DOHH2 (cell line): ENCODE measurements around the gene MYPN.
A peak's percentile ranks its signal among the peaks of the same experiment; 100 is the strongest.

Source experiments
- H3F3A ChIP-seq: fragments of 200-600 bp; sonication (generic), shearing (Covaris generic); 2 replicates; pipeline ENCODE4 v1.6.0; 2016; ENCODE audit warnings: antibody characterized with exemption, mild to moderate bottlenecking; ENCODE audit not compliant: control insufficient read depth, insufficient read depth
- H3K27ac ChIP-seq: fragments of 200-600 bp; sonication (generic); 2 replicates; pipeline ENCODE4 v1.5.1; 2014; ENCODE audit warnings: low read depth, mild to moderate bottlenecking, low read length, moderate library complexity
- H3K27me3 ChIP-seq: fragments of 200-600 bp; sonication (generic); 2 replicates; pipeline ENCODE4 v1.6.1; 2014; ENCODE audit warnings: mild to moderate bottlenecking, low read length, mixed read lengths; ENCODE audit not compliant: control insufficient read depth
- H3K36me3 ChIP-seq: fragments of 200-600 bp; sonication (generic); 2 replicates; pipeline ENCODE4 v1.6.1; 2014; ENCODE audit warnings: mild to moderate bottlenecking, low read length, moderate library complexity, mixed read lengths; ENCODE audit not compliant: control insufficient read depth
- H3K4me1 ChIP-seq: fragments of 200-600 bp; sonication (generic); 2 replicates; pipeline ENCODE4 v1.6.1; 2014; ENCODE audit warnings: mild to moderate bottlenecking, low read length, mixed read lengths; ENCODE audit not compliant: control insufficient read depth
- H3K4me2 ChIP-seq: fragments of 200-600 bp; sonication (generic); 2 replicates; pipeline ENCODE4 v1.6.0; 2014; ENCODE audit warnings: mild to moderate bottlenecking, low read length, moderate library complexity
- H3K4me3 ChIP-seq: fragments of 200-600 bp; sonication (generic); 2 replicates; pipeline ENCODE4 v1.5.1; 2014; ENCODE audit warnings: mild to moderate bottlenecking, low read length, mixed read lengths
- H3K79me2 ChIP-seq: fragments of 200-600 bp; sonication (generic); 2 replicates; pipeline ENCODE4 v1.6.1; 2014; ENCODE audit warnings: mild to moderate bottlenecking, low read length, mixed read lengths; ENCODE audit not compliant: control insufficient read depth
- H3K9me2 ChIP-seq: fragments of 200-600 bp; sonication (generic); replicated peaks from 2 replicates; pipeline ENCODE4 v1.6.1; 2014; ENCODE audit warnings: mild to moderate bottlenecking, low read length, mixed read lengths; ENCODE audit not compliant: control insufficient read depth
- H3K9me3 ChIP-seq: fragments of 200-600 bp; sonication (generic); 2 replicates; pipeline ENCODE4 v1.6.1; 2014; ENCODE audit warnings: antibody characterized with exemption, low read length, mixed read lengths; ENCODE audit not compliant: control insufficient read depth, insufficient read depth
- H4K20me1 ChIP-seq: fragments of 200-600 bp; sonication (generic); 2 replicates; pipeline ENCODE4 v1.6.0; 2014; ENCODE audit warnings: low read depth, mild to moderate bottlenecking, antibody characterized with exemption, low read length, moderate library complexity; ENCODE audit not compliant: control insufficient read depth, insufficient read depth
- EZH2phosphoT487 ChIP-seq: fragments of 200-600 bp; sonication (generic); IDR thresholded peaks from 2 replicates; pipeline ENCODE4 v1.6.1; 2017; ENCODE audit warnings: borderline replicate concordance, mild to moderate bottlenecking, antibody characterized with exemption, low read length, moderate library complexity, mixed read lengths
- TF ChIP-seq, protein P1 (sequence below): fragments of 200-600 bp; sonication (generic); IDR thresholded peaks from one replicate; pipeline ENCODE4 v1.5.1; 2014; ENCODE audit warnings: antibody characterized with exemption, mild to moderate bottlenecking, low read depth, low read length; ENCODE audit not compliant: poor library complexity, severe bottlenecking

The MYPN gene

GRCh38 chr10:68223535-68224165 lies 114.4 kb downstream of the MYPN start:
- H3K4me3 ChIP-seq: no peak overlapping the region
- no peaks in the 10 kb centered on the region for H3K36me3 ChIP-seq
- TF ChIP-seq, protein P1, sequence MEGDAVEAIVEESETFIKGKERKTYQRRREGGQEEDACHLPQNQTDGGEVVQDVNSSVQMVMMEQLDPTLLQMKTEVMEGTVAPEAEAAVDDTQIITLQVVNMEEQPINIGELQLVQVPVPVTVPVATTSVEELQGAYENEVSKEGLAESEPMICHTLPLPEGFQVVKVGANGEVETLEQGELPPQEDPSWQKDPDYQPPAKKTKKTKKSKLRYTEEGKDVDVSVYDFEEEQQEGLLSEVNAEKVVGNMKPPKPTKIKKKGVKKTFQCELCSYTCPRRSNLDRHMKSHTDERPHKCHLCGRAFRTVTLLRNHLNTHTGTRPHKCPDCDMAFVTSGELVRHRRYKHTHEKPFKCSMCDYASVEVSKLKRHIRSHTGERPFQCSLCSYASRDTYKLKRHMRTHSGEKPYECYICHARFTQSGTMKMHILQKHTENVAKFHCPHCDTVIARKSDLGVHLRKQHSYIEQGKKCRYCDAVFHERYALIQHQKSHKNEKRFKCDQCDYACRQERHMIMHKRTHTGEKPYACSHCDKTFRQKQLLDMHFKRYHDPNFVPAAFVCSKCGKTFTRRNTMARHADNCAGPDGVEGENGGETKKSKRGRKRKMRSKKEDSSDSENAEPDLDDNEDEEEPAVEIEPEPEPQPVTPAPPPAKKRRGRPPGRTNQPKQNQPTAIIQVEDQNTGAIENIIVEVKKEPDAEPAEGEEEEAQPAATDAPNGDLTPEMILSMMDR: no peak
- TF ChIP-seq EZH2phosphoT487: no peak
- no peaks in the 10 kb centered on the region for H4K20me1 ChIP-seq
- no peaks in the 10 kb centered on the region for H3K27me3 ChIP-seq
- no peaks in the 10 kb centered on the region for H3F3A ChIP-seq
- no peaks in the 10 kb centered on the region for H3K9me3 ChIP-seq
- no peak overlapping the region for H3K27ac ChIP-seq
- no peak overlapping the region for H3K4me2 ChIP-seq
- H3K4me1 ChIP-seq: no peaks in the 10 kb centered on the region
- no peaks in the 10 kb centered on the region for H3K9me2 ChIP-seq
- H3K79me2 ChIP-seq: no peaks in the 10 kb centered on the region

DNA sequence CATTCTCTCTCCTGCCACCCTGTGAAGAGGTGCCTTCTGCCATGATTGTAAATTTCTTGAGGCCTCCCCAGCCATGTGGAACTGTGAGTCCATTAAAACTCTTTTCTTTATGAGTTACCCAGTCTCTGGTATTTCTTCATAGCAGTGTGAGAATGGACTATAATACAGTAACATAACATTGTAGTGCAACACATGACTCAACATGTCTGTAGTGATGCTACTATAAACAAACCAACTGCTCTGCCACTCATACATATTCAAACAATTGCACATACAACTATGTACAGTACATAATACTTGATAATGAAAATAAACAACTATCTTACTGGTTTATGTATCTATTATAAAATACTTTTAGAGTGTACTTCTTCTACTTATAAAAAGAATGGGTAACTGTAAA lies 115.5 kb downstream of the MYPN start:
- Histone ChIP-seq H3K9me3 (no peaks in the 10 kb centered on the region), H3K36me3 (no peaks in the 10 kb centered on the region), H3K4me3 (no peak overlapping the region), H3K27me3 (no peaks in the 10 kb centered on the region), H4K20me1 (no peaks in the 10 kb centered on the region), H3K9me2 (no peaks in the 10 kb centered on the region), H3F3A (no peaks in the 10 kb centered on the region), H3K4me1 (peaks cover 5% of the 10 kb centered on the region), H3K79me2 (no peaks in the 10 kb centered on the region), H3K27ac (no peak overlapping the region), H3K4me2 (no peak overlapping the region)
- TF ChIP-seq, protein P1: no peak
- no peak for TF ChIP-seq EZH2phosphoT487

GRCh38 chr10:68230268-68230667 lies 121.0 kb downstream of the MYPN start:
- Histone ChIP-seq H3F3A (no peaks in the 10 kb centered on the region), H3K27ac (no peak overlapping the region), H3K27me3 (peaks cover 7% of the 10 kb centered on the region; the same call in 1 of the 2 replicates), H3K36me3 (no peaks in the 10 kb centered on the region), H4K20me1 (no peaks in the 10 kb centered on the region), H3K79me2 (no peaks in the 10 kb centered on the region), H3K4me2 (peak overlapping the region; percentile 99; the same call in 1 of the 2 replicates), H3K4me1 (peaks cover 18% of the 10 kb centered on the region), H3K9me3 (no peaks in the 10 kb centered on the region), H3K9me2 (no peaks in the 10 kb centered on the region), H3K4me3 (no peak overlapping the region)
- TF ChIP-seq EZH2phosphoT487: no peak
- TF ChIP-seq, protein P1: no peak
